H1 (cell line): Measurements from ENCODE around the gene LTBP4. TPM values are rescaled to one million over a fixed set of nuclear protein-coding genes. Genes with fewer than 3 reads are reported as not detected.
A peak's percentile ranks its signal among the peaks of the same experiment; 100 is the strongest.

Experiments
- ATF2 ChIP-seq: IDR thresholded peaks from 2 replicates; pipeline ENCODE4 v1.6.1; 2012; ENCODE audit warnings: low read length, inconsistent platforms
- BCL11A ChIP-seq, 2 experiments: IDR thresholded peaks; one replicate each; pipeline ENCODE4 v1.6.1; 2011; ENCODE audit warnings: low read depth in 2 of 2, low read length in 2 of 2, mild to moderate bottlenecking in 2 of 2
- CHD7 ChIP-seq: fragments of 300-600 bp; sonication (generic); IDR thresholded peaks from 2 replicates; pipeline ENCODE4 v1.7.1; 2012; ENCODE audit warnings: low read length, moderate library complexity, mild to moderate bottlenecking, inconsistent platforms; ENCODE audit not compliant: insufficient replicate concordance
- CTBP2 ChIP-seq: IDR thresholded peaks from 2 replicates; pipeline ENCODE4 v1.7.0; 2011; ENCODE audit warnings: borderline replicate concordance, mild to moderate bottlenecking, moderate library complexity, mixed read lengths, low read length; ENCODE audit not compliant: insufficient read depth, insufficient read length
- RAD21 ChIP-seq, 2 experiments: IDR thresholded peaks in 1 of 2; conservative IDR thresholded peaks in 1 of 2; 2 replicates each; pipeline ENCODE4 v1.6.1; 2011; ENCODE audit warnings: low read depth in 2 of 2, low read length in 2 of 2, improper control_type of control experiment in 1 of 2, inconsistent platforms in 1 of 2, mild to moderate bottlenecking in 1 of 2, moderate library complexity in 1 of 2
- RXRA ChIP-seq: IDR thresholded peaks from 2 replicates; pipeline ENCODE4 v1.6.1; 2011; ENCODE audit warnings: low read depth, mild to moderate bottlenecking, low read length, moderate library complexity; ENCODE audit not compliant: insufficient read depth
- YY1 ChIP-seq: IDR thresholded peaks from 2 replicates; pipeline ENCODE4 v1.6.1; 2011; ENCODE audit warnings: low read depth, mild to moderate bottlenecking, low read length
- polyA plus RNA-seq, 7 experiments: library from polyadenylated mRNA; depleted of rRNA in 3 of 7; stranded (reverse) in 5 of 7; unstranded in 2 of 7; fragments of >200 nt in 5 of 7; fragments of 200-250 nt in 2 of 7; gene quantifications; 1 replicate in 5 of 7; 2 replicates in 1 of 7; 4 replicates in 1 of 7; pipeline versions ENCODE4 v1.2.1 to v1.2.3, GENCODE V29; 2011 to 2013; ENCODE audit warnings: missing spikeins in 2 of 7, mixed read lengths in 2 of 7
- total RNA-seq: library from RNA; stranded (reverse); fragmentation: NEBNext Ultra II Directional; extraction: Animal tissue kit (Norgen Biotek cat#: 25700); gene quantifications from 2 replicates; pipeline ENCODE4 v1.2.1, GENCODE V29; 2021

LTBP4 gene
- total and polyA plus RNA-seq, 2 of the 8 experiments (the other 6 are each of a cell fraction or from before 2014, with no cell fraction given): 54.5 to 77.1 TPM

GRCh38 chr19:40576585-40577451, 24.4 kb upstream of the LTBP4 start, which contains the start of gene SHKBP1 (continued):
- TF ChIP-seq CHD7: no peak
- TF ChIP-seq CTBP2: no peak
- TF ChIP-seq YY1: 0 out of 2 replicates have a peak, but pooled peaks have one; percentile 17
- TF ChIP-seq RXRA: 0 out of 2 replicates have a peak, but pooled peaks have one; percentile 13
- TF ChIP-seq ATF2: no peak
- no peak for TF ChIP-seq RAD21 (IDR thresholded peaks at IDR 0.05 in 1 of 2, conservative IDR thresholded peaks at IDR 0.05 in 1 of 2; ENCODE audit: low read depth in 2 of 2, low read length in 2 of 2)
- TF ChIP-seq BCL11A (IDR thresholded peaks at IDR 0.05; ENCODE audit: low read depth in 2 of 2, low read length in 2 of 2): no peak
